ENCODE measurements around the gene CSPG4. TPM values are rescaled to one million over a fixed set of nuclear protein-coding genes. Genes with fewer than 3 reads are reported as not detected.

CSPG4 gene
- total and polyA plus RNA-seq, 2 of the 13 experiments (the other 11 are each of a cell fraction or from before 2014, with no cell fraction given): 0.01 to 0.04 TPM

DNA sequence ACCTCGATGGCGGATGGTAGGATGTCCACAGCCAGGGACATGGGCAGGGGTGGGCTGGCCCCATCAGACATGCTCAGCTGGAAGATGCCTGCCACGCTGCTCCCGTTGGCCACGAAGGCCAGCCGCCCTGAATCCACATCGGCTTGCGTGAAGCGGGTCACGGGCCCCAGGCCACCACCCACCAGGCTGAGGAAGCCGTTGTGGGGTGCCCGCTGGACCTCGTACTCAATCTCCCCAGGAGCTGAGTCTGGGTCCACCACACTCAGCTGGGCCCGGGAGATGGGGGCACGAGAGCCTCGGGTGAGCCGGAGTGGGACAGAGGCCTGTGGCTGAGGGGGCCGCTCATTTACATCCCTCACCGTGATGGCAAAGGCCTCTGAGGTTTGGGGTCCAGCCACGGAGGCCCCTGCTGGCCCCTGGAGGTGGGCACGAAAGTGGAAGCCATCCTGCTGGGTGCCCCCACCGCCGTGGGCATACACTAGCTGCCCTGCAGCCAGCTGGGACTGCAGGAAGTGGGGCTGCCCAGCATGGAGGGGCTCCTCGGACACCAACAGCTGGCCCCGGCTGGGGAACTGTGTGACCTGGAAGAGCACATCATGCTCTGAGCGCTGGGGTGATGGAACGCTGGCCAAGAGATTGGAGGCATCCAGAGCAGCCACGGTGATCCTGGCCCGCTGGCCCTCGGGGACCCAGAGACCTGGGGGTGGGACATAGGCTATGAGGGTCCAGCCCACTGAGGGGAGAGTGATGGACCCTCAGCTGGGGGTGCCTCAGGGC, 35.8 kb downstream of the CSPG4 start:
- H3K4me3 ChIP-seq (replicated peaks in 1 of 3; ENCODE audit: insufficient read depth in 1 of 3, low read depth in 2 of 3, low read length in 3 of 3): no peak overlapping the region
- no peaks in the 10 kb centered on the region for H3K9me3 ChIP-seq (ENCODE audit: low read length)
- ATAC-seq: no peak
- no peak for FAIRE-seq
- H3K27me3 ChIP-seq (ENCODE audit: control insufficient read depth in 1 of 2, insufficient read depth in 2 of 2, low read length in 2 of 2): peaks cover 2 to 42% of the 10 kb centered on the region in 2 experiments; a peak in 4 of 5 replicates
- H3K4me1 ChIP-seq (ENCODE audit: insufficient read depth, low read length): peaks cover 66% of the 10 kb centered on the region
- in situ Hi-C loops (cut with HindIII; ENCODE audit: extremely low pct_ligation_motif_present, low pct_unique_long_range_greater_than_20kb) (no loop called here), intact Hi-C loops (cut with micrococcal nuclease; ENCODE audit: unreplicated experiment) (no loop called here)
- H3K79me2 ChIP-seq (ENCODE audit: insufficient read depth, low read length): no peaks in the 10 kb centered on the region
- H2AFZ ChIP-seq (ENCODE audit: low read length): no peak overlapping the region
- WGBS (ENCODE audit: low lambda C conversion rate): 82% methylated on average over 8 of the region's 30 CpGs
- no peak overlapping the region for H3K9ac ChIP-seq (ENCODE audit: insufficient read depth, low read depth, low read length)
- ChIA-PET CTCF (ENCODE audit: low intra/inter-chr PET ratio, low total read pairs) (no interaction called here), POLR2A (interaction anchor here (0.8 to 2.3 kb wide), 4 partner anchors 29 to 37 kb away, joined by 3 to 10 read pairs (median 5); partner anchors contain the start of genes IMP3 and SNX33)
- no peak overlapping the region for H3K4me2 ChIP-seq (ENCODE audit: low read depth, low read length)
- BruUV-seq (replicated peaks): no TSS peak
- no peak overlapping the region for H3K27ac ChIP-seq (ENCODE audit: extremely low read length, insufficient read depth, low read length)
- no peaks in the 10 kb centered on the region for H4K20me1 ChIP-seq (ENCODE audit: insufficient read depth, low read length)
- TF ChIP-seq ETV5 (CRISPR knock-in tag; IDR thresholded peaks at IDR 0.05; ENCODE audit: borderline replicate concordance): no peak
- TF ChIP-seq, protein P1, sequence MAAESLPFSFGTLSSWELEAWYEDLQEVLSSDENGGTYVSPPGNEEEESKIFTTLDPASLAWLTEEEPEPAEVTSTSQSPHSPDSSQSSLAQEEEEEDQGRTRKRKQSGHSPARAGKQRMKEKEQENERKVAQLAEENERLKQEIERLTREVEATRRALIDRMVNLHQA (CRISPR knock-in tag; IDR thresholded peaks at IDR 0.05): no peak
- no peak for TF ChIP-seq NKX3-1 (CRISPR knock-in tag; IDR thresholded peaks at IDR 0.05)
- no peak for TF ChIP-seq ZNF12 (CRISPR knock-in tag; IDR thresholded peaks at IDR 0.05)
- no peak for TF ChIP-seq AGO2 (optimal IDR thresholded peaks at IDR 0.05; ENCODE audit: low read depth, low read length)
- TF ChIP-seq ZNF253 (CRISPR knock-in tag; IDR thresholded peaks at IDR 0.05; ENCODE audit: borderline replicate concordance): no peak
- TF ChIP-seq SUZ12 (IDR thresholded peaks at IDR 0.05; ENCODE audit: low read depth, low read length): no peak
- TF ChIP-seq ATRX (CRISPR knock-in tag; IDR thresholded peaks at IDR 0.05; ENCODE audit: borderline replicate concordance): no peak
- TF ChIP-seq EHMT2 (IDR thresholded peaks at IDR 0.05; ENCODE audit: borderline replicate concordance, low read depth, low read length): no peak
- TF ChIP-seq MED8 (CRISPR knock-in tag; IDR thresholded peaks at IDR 0.05; ENCODE audit: insufficient replicate concordance): no peak
- TF ChIP-seq ZNF530 (CRISPR knock-in tag; IDR thresholded peaks at IDR 0.05; ENCODE audit: low read depth): no peak
- TF ChIP-seq ISX (CRISPR knock-in tag; conservative IDR thresholded peaks at IDR 0.05): no peak
- TF ChIP-seq NCOR1 (IDR thresholded peaks at IDR 0.05; ENCODE audit: borderline replicate concordance, low read length): no peak
- TF ChIP-seq SIN3B (IDR thresholded peaks at IDR 0.05; ENCODE audit: low read length): no peak
- no peak for TF ChIP-seq NFIB (CRISPR knock-in tag; IDR thresholded peaks at IDR 0.05; ENCODE audit: borderline replicate concordance)
- no peak for TF ChIP-seq ZZZ3 (CRISPR knock-in tag; IDR thresholded peaks at IDR 0.05; ENCODE audit: borderline replicate concordance)
- TF ChIP-seq ZNF570 (CRISPR knock-in tag; IDR thresholded peaks at IDR 0.05; ENCODE audit: borderline replicate concordance): no peak
- no peak for TF ChIP-seq MTF1 (CRISPR knock-in tag; IDR thresholded peaks at IDR 0.05)
- no peak for TF ChIP-seq ZNF766 (CRISPR knock-in tag; IDR thresholded peaks at IDR 0.05; ENCODE audit: borderline replicate concordance)
- no peaks in the 10 kb centered on the region for H3K36me3 ChIP-seq (replicated peaks in 1 of 2; ENCODE audit: control insufficient read depth in 1 of 2, insufficient read depth in 2 of 2, low read length in 2 of 2)
- no peak for DNase-seq (ENCODE audit: low spot score)

Data from HepG2 (cell line).